GM12891 (cell line): Measurements from ENCODE around the gene TRERF1.

Experiments used
- DNase-seq: peaks from one replicate; pipeline ENCODE4 v3.0.0; 2011; ENCODE audit warnings: low spot score; ENCODE audit not compliant: insufficient read length
- FAIRE-seq: peaks from 2 replicates; lab custom pipeline; 2011; peaks lifted over from hg19 to GRCh38; lab: Jason Lieb, UNC
- PAX5 ChIP-seq: IDR thresholded peaks from 2 replicates; pipeline ENCODE4 v1.6.1; 2011; ENCODE audit warnings: low read length, moderate library complexity, mild to moderate bottlenecking; ENCODE audit not compliant: insufficient read depth, severe bottlenecking
- POLR2A ChIP-seq: IDR thresholded peaks from 2 replicates; pipeline ENCODE4 v1.6.1; 2011; ENCODE audit warnings: low read depth, low read length, control low read depth
- POLR2AphosphoS5 ChIP-seq: IDR thresholded peaks from 2 replicates; pipeline ENCODE4 v1.6.1; 2011; ENCODE audit warnings: low read depth, low read length, control low read depth
- POU2F2 ChIP-seq: IDR thresholded peaks from 2 replicates; pipeline ENCODE4 v1.6.1; 2011; ENCODE audit warnings: low read depth, mild to moderate bottlenecking, control low read depth, low read length, moderate library complexity
- SPI1 ChIP-seq: IDR thresholded peaks from 2 replicates; pipeline ENCODE4 v1.6.1; 2011; ENCODE audit warnings: low read depth, low read length, control low read depth
- TAF1 ChIP-seq: IDR thresholded peaks from 2 replicates; pipeline ENCODE4 v1.6.1; 2011; ENCODE audit warnings: low read depth, low read length, control low read depth

The TRERF1 gene

GRCh38 chr6:42236682-42237473 lies 214.8 kb downstream of the TRERF1 start:
- no peak for TF ChIP-seq TAF1
- DNase-seq, result no peak
- FAIRE-seq, result no peak

- FAIRE-seq (no peak), DNase-seq (no peak)
- TF ChIP-seq POLR2A (no peak), PAX5 (no peak), TAF1 (no peak), POU2F2 (no peak), POLR2AphosphoS5 (no peak), SPI1 (no peak)
These were observed 215.7 kb downstream of the TRERF1 start for GRCh38 chr6:42236030-42236429.

GRCh38 chr6:42232035-42232434 lies 219.7 kb downstream of the TRERF1 start:
- FAIRE-seq, result no peak

GRCh38 chr6:42230345-42231321 lies 221.1 kb downstream of the TRERF1 start:
- no peak for FAIRE-seq
- TF ChIP-seq POLR2A (no peak), POLR2AphosphoS5 (no peak)
- DNase-seq, result no peak

More at GRCh38 chr6:42232035-42232434, 219.7 kb downstream of the TRERF1 start:
- TF ChIP-seq SPI1 (no peak), PAX5 (no peak), POLR2AphosphoS5 (no peak), POLR2A (no peak), POU2F2 (no peak), TAF1 (no peak)
- no peak for DNase-seq

GRCh38 chr6:42229506-42230119 lies 222.1 kb downstream of the TRERF1 start:
- no peak for DNase-seq
- TF ChIP-seq POLR2AphosphoS5, result no peak
- no peak for TF ChIP-seq TAF1
- no peak for TF ChIP-seq POLR2A
- TF ChIP-seq SPI1, result no peak
- no peak for TF ChIP-seq PAX5
- TF ChIP-seq POU2F2, result no peak
- no peak for FAIRE-seq

- TF ChIP-seq SPI1, result no peak
- no peak for FAIRE-seq
- DNase-seq, result no peak
These were observed 223.4 kb downstream of the TRERF1 start for GRCh38 chr6:42228305-42228704.

- TF ChIP-seq PAX5, result no peak
- TF ChIP-seq POLR2A, result no peak
- TF ChIP-seq TAF1, result no peak
- no peak for TF ChIP-seq POU2F2
- no peak for TF ChIP-seq SPI1
- TF ChIP-seq POLR2AphosphoS5, result no peak
- FAIRE-seq (no peak), DNase-seq (no peak)
These were observed 224.4 kb downstream of the TRERF1 start for GRCh38 chr6:42227173-42227850.

GRCh38 chr6:42226645-42227143 lies 225.0 kb downstream of the TRERF1 start:
- DNase-seq (no peak), FAIRE-seq (no peak)

GRCh38 chr6:42226161-42226611 lies 225.5 kb downstream of the TRERF1 start:
- DNase-seq (no peak), FAIRE-seq (no peak)

More at GRCh38 chr6:42226645-42227143, 225.0 kb downstream of the TRERF1 start:
- TF ChIP-seq POLR2AphosphoS5, result no peak
- TF ChIP-seq POLR2A, result no peak
- no peak for TF ChIP-seq SPI1
- TF ChIP-seq POU2F2, result no peak
- no peak for TF ChIP-seq PAX5
- TF ChIP-seq TAF1, result no peak

More at GRCh38 chr6:42226161-42226611, 225.5 kb downstream of the TRERF1 start:
- TF ChIP-seq POU2F2, result no peak
- no peak for TF ChIP-seq TAF1
- TF ChIP-seq PAX5, result no peak
- TF ChIP-seq SPI1, result no peak
- no peak for TF ChIP-seq POLR2AphosphoS5
- TF ChIP-seq POLR2A, result no peak
